ENCODE data around the gene GPC3. TPM values are rescaled to one million over a fixed set of nuclear protein-coding genes. Genes with fewer than 3 reads are reported as not detected.

GPC3 gene
- total RNA-seq, 2 donors from 2014 or later: 2.7 to 5.2 TPM

- Histone ChIP-seq H3K4me1 (replicated peaks) (no peaks in the 10 kb centered on the region), H3K36me3 (no peaks in the 10 kb centered on the region), H3K4me3 (no peak overlapping the region), H3K27ac (no peak overlapping the region), H3K9me3 (no peaks in the 10 kb centered on the region), H3K27me3 (replicated peaks; ENCODE audit: insufficient read depth) (no peaks in the 10 kb centered on the region)
- intact Hi-C loops (cut with DNase I): no loop called here
- TF ChIP-seq POLR2A (IDR thresholded peaks at IDR 0.05) (no peak), POLR2AphosphoS5 (IDR thresholded peaks at IDR 0.05) (no peak), CTCF (IDR thresholded peaks at IDR 0.05) (no peak)
- 100% methylated on average over 1 of the region's 1 CpG for WGBS
- no peak for DNase-seq (ENCODE audit: low spot score)
These were observed 28.6 kb downstream of the GPC3 start for GRCh38 chrX:133956570-133957340.

- Histone ChIP-seq H3K9me3 (no peaks in the 10 kb centered on the region), H3K36me3 (no peaks in the 10 kb centered on the region), H3K27me3 (replicated peaks; ENCODE audit: insufficient read depth) (no peaks in the 10 kb centered on the region), H3K27ac (no peak overlapping the region), H3K4me1 (replicated peaks) (no peaks in the 10 kb centered on the region), H3K4me3 (no peak overlapping the region)
- DNase-seq (ENCODE audit: low spot score): no peak
- intact Hi-C loops (cut with DNase I): no loop called here
- TF ChIP-seq POLR2AphosphoS5 (IDR thresholded peaks at IDR 0.05) (no peak), POLR2A (IDR thresholded peaks at IDR 0.05) (no peak), CTCF (IDR thresholded peaks at IDR 0.05) (no peak)
- 91% methylated on average over 4 of the region's 4 CpGs for WGBS
These were observed 31.5 kb downstream of the GPC3 start for GRCh38 chrX:133953785-133954355.

GRCh38 chrX:133953078-133953477 is 32.3 kb downstream of the GPC3 start:
- no peaks in the 10 kb centered on the region for H3K27me3 ChIP-seq (replicated peaks; ENCODE audit: insufficient read depth)
- WGBS: 84% methylated on average over 2 of the region's 2 CpGs
- H3K27ac ChIP-seq: no peak overlapping the region
- H3K4me1 ChIP-seq (replicated peaks): no peaks in the 10 kb centered on the region
- no peaks in the 10 kb centered on the region for H3K36me3 ChIP-seq
- DNase-seq (ENCODE audit: low spot score): no peak
- no peak overlapping the region for H3K4me3 ChIP-seq
- no peaks in the 10 kb centered on the region for H3K9me3 ChIP-seq
- no peak for TF ChIP-seq POLR2AphosphoS5 (IDR thresholded peaks at IDR 0.05)
- TF ChIP-seq CTCF (IDR thresholded peaks at IDR 0.05): no peak
- no peak for TF ChIP-seq POLR2A (IDR thresholded peaks at IDR 0.05)
- intact Hi-C loops (cut with DNase I): no loop called here

GRCh38 chrX:133951098-133951497 is 34.3 kb downstream of the GPC3 start:
- Histone ChIP-seq H3K4me3 (no peak overlapping the region), H3K27ac (no peak overlapping the region), H3K4me1 (replicated peaks) (no peaks in the 10 kb centered on the region), H3K27me3 (replicated peaks; ENCODE audit: insufficient read depth) (no peaks in the 10 kb centered on the region), H3K36me3 (no peaks in the 10 kb centered on the region), H3K9me3 (no peaks in the 10 kb centered on the region)
- no peak for DNase-seq (ENCODE audit: low spot score)
- intact Hi-C loops (cut with DNase I): no loop called here
- TF ChIP-seq CTCF (IDR thresholded peaks at IDR 0.05) (no peak), POLR2AphosphoS5 (IDR thresholded peaks at IDR 0.05) (no peak), POLR2A (IDR thresholded peaks at IDR 0.05) (no peak)
- 79% methylated on average over 2 of the region's 2 CpGs for WGBS

- 56% methylated on average over 3 of the region's 3 CpGs for WGBS
- intact Hi-C loops (cut with DNase I): no loop called here
- no peak for DNase-seq (ENCODE audit: low spot score)
- Histone ChIP-seq H3K27me3 (replicated peaks; ENCODE audit: insufficient read depth) (no peaks in the 10 kb centered on the region), H3K27ac (no peak overlapping the region), H3K9me3 (no peaks in the 10 kb centered on the region), H3K4me3 (no peak overlapping the region), H3K4me1 (replicated peaks) (no peaks in the 10 kb centered on the region), H3K36me3 (no peaks in the 10 kb centered on the region)
- TF ChIP-seq POLR2A (IDR thresholded peaks at IDR 0.05) (no peak), CTCF (IDR thresholded peaks at IDR 0.05) (no peak), POLR2AphosphoS5 (IDR thresholded peaks at IDR 0.05) (no peak)
These were observed 35.2 kb downstream of the GPC3 start for GRCh38 chrX:133950214-133950613.
